ENCODE measurements around the gene CARD10. TPM values are rescaled to one million over a fixed set of nuclear protein-coding genes. Genes with fewer than 3 reads are reported as not detected.
"Not testable (repeated sequence)": the region's sequence is repeated elsewhere in the genome, so short reads cannot be mapped to it uniquely, and the experiment has no call there.

Gene CARD10
- total RNA-seq, 1 donor from 2014 or later = 47.9 TPM

DNA sequence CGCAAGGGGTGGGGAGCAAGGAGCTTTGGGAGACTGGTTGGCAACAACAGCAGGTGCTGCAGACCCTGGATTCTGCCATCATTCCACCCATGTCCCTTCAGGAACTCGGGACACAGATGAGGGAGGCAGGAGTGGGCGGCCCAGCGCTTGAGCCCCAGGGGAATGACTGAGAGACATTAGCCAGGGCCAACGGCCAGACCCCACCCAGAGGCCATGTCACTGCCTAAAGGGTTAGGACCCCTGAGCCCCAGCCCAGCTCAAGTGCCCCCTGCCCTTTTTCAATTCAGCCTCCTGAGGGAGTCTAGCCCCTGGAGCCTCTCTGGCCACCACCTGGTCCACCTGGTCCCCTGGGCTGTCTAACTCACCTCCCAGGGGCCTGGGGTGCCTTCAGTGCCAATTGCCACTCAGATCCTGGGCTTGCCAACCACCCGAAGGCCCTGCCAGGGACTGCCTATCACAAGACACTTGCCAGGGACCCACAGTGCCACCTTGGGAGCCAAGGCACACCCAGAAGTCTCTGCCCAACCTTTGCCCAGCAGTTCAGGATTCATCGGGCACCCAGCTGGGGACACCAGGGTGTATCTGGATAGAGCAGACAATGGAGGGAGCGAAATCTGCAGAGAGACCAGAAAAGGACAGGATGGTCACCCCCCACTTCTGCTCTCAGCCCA lies 49.7 kb downstream of the CARD10 start:
- DNase-seq (ENCODE audit: low read depth in 2 of 2) = no peak

DNA sequence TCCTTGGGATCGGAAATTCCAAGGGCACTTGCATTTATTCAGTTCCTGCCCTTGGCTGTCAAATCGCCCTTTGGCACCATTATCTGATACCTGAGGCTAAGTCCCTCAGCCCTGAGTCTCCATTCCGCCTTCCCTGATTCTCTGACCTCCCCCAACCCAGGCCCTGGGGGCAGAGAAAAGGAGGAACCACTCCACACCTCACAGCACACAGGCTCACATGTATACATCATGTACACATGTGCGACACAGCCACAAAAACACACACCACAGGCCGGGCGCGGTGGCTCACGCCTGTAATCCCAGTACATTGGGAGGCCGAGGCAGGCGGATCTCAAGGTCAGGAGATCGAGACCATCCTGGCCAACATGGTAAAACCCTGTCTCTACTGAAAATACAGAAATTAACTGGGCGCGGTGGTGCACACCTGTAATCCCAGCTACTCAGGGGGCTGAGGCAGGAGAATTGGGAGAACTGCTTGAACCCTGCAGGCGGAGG lies 51.0 kb downstream of the CARD10 start:
- not testable (repeated sequence) for DNase-seq (ENCODE audit: low read depth in 2 of 2)

DNA sequence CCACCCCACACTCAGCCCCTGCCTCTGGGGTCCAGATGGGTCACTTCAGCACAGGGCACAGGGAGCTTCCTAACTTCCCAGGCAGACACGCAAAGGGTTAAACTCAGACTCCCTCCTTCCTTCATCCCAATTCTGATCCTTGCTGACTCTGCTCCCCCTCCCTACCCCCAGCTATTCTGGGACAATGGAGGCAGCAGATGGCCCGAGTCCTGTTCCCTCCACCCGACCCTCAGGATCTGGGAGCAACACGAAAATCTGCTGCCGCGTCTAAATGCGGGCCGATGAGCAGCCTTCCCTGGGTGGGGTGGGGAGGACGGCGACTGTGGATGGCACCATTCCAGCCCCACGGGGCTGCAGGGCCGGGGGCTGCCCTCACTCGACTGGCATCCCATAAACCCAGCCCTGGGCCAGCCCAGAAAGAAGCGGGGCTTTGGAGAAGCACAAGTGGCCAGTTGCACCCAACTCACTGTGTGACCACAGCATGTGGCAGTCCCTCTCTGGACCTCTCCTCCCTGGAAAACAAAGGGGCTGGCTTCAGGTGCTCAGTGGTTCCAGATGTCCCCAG lies 51.7 kb downstream of the CARD10 start:
- DNase-seq (ENCODE audit: low read depth in 2 of 2) = no peak

DNA sequence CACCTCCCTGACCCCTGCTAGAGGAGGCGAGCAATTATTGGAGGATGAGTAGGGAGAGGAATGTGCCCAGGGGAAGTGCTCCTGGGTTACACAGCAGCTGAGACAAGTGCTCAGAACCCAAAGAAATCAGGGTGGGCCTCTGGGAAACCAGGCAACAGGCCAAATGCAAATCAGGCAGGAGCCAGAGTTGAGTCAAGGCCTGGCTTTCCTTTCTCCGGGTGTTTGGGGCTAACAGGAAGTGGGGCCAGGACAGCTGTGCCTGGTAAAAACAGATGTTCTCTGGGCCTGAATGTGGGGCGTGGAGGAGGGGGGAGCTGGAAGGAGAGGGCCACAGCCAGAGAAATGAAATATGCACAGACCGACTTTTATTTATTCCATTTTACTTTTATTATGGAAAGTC lies 55.0 kb downstream of the CARD10 start:
- DNase-seq (ENCODE audit: low read depth in 2 of 2) = peak in 1 of 2 donors; percentile 44

DNA sequence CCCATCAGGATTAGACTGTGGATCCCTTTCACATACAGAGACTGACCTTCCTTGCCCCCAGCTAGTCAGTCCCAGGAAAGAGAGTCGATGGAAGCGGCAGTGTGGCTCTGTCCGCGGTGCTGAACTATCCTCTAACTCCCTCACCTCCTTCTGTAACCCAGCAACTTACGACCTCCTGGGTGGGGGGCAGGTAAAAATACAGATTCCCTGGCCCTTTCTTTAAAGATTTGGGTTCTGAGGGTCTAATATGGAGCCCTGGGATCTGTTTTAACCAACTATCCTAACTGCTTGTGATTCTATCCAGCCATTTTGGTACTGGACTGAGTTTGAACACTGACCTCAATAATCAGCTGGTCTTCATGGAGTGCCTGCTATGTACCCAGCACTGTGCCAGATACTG lies 56.2 kb downstream of the CARD10 start:
- peak in 1 of 2 donors; percentile 41 for DNase-seq (ENCODE audit: low read depth in 2 of 2)

DNA sequence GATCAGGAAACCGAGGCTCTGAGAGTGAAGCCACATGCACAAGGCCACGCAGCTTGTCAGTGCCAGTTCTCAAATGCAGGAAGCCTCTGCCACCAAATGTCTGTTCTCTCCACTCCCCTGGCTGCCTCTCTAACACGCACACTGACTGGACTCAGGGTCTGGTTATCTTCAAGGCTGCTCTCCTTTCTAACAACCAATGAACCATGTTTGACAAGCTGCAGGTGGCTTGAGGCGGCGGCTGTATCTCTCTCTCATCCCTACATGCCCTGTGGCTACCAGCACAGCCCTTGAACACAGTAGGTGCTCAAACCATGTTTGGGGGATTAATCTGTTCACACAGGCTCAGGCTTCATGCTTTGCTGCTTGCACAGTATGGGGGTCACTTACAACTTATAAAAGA lies 56.8 kb downstream of the CARD10 start:
- no peak for DNase-seq (ENCODE audit: low read depth in 2 of 2)

DNA sequence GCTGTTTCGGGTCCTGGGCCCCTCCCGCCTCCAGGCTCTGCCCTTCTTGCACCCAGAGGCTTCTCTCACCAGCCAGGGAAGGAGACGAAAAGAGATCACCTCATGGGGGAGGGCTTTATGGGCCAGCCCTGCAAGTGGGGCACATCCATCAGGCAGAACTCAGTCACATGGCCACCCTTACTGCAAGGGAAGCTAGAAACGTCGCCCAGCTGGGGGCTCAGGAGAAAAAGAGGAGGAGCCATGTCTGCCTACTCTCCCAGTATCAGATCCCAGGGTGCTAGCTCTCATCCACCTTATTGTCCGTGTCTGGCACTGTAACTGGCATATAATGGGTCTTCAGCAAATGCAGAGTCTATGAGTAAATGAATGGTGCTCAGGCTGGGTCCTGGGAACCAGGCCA lies 57.3 kb downstream of the CARD10 start:
- no peak for DNase-seq (ENCODE audit: low read depth in 2 of 2)

DNA sequence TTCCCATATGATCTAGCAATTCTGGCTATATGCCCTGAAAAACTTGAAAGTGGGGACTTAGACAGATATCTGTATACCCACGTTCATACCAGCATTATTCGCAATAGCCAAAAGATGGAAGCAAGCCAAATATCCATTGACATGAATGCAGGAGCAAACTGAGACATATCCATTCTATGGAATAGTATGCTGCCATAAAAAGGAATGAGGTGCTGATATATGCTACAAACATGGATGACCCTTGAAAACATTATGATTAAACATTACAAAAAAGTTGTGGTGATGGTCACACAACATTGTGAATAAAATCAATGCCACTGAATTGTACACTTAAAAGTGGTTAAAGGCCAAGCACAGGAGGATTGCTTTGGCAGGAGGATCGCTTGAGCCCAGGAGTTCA lies 58.5 kb downstream of the CARD10 start:
- DNase-seq (ENCODE audit: low read depth in 2 of 2) = no peak

DNA sequence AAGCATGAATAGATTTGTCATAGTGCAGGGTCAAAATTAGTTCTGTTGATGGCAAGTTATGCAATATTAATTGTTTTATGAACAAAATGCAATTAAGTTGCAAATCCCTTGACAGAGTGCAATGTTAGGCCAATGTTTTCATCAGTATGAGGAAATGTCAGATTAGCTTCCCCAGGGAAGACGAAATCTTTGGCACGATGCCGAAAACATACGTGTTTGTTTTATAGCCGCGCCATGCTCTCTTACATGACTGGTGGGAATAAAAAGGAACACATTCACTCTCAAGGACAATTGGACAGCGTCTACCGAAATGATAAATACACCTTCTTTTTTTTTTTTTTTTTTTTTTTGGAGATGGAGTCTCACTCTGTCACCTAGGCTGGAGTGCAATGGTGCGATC lies 60.0 kb downstream of the CARD10 start:
- no peak for DNase-seq (ENCODE audit: low read depth in 2 of 2)

DNA sequence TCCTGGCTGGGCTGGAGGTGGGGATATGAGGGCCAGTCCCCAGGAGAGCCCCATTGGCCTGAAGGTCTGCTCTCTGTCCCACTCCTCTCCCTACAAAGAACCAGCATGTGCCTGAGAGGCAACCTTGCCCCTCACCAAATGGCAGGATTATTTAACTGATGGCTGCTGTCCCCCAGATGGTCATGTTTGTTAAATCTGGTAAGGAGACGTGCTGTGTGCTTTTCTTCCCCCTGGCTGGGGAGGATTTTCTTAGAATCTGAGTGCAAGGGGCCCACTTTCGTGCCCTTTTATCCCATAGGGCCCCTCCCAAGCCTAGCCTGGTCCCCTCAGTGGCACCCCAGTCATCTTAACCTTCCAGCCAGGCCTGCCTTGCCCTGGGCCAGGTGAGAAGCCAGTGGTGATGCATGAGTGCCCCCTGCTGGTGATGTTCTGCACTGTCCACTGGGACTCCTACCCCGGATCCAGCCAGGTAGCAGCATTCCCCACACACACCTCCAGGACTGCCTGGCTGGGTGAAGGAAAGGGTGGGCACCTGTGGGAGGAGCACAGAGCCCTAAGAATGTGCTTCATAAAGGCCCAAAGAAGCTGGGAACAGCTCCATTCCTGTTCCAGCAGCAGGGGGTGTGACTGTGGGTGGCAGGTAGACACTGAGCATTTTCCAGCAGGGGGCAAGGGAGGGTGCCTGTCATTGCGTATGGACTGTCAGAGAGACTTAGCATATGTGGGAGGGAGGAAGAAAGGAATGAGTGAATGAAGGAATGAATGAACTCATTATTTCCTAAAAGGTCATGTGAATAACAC lies 61.9 kb downstream of the CARD10 start:
- DNase-seq (ENCODE audit: low read depth in 2 of 2) = peak in 1 of 2 donors; percentile 63

DNA sequence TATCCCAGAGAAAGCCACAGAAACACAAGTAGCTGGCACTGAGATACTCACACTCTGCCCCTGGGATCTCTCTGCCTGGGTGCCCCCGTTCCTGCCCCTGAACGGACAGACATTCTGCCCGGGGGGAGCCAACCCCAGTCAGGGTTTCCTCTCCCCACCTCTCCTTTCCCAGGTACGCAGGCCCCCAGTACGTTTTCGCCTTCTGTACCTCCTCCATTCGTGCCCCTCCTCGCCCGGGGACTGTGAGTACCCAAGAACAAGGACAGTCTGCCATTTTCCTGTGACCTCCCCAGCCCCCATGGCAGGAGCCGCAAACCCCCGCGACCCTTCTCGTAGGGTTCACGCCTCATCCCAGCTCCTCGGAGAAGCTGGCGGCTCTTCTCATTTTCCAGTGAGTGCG lies 62.9 kb downstream of the CARD10 start:
- no peak for DNase-seq (ENCODE audit: low read depth in 2 of 2)

DNA sequence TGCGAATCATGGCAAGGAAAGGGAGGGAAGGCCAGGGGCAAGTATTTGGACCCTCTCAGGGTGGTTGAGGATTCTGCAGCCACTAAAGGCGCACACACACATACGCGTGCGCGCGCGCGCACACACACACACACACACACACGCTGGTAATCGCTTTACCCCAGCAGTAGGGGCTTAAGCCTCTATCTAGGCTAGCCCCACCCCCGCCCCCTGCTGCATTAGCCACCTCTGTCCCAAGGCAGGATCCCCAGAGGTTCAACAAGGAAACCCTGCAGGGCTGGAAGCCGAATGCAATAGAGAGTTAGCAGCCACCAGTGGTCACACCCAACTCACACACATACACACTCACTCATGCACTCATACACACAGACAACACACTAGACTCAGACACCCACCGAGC lies 63.3 kb downstream of the CARD10 start:
- DNase-seq (ENCODE audit: low read depth in 2 of 2) = peak in 1 of 2 donors; percentile 10

DNA sequence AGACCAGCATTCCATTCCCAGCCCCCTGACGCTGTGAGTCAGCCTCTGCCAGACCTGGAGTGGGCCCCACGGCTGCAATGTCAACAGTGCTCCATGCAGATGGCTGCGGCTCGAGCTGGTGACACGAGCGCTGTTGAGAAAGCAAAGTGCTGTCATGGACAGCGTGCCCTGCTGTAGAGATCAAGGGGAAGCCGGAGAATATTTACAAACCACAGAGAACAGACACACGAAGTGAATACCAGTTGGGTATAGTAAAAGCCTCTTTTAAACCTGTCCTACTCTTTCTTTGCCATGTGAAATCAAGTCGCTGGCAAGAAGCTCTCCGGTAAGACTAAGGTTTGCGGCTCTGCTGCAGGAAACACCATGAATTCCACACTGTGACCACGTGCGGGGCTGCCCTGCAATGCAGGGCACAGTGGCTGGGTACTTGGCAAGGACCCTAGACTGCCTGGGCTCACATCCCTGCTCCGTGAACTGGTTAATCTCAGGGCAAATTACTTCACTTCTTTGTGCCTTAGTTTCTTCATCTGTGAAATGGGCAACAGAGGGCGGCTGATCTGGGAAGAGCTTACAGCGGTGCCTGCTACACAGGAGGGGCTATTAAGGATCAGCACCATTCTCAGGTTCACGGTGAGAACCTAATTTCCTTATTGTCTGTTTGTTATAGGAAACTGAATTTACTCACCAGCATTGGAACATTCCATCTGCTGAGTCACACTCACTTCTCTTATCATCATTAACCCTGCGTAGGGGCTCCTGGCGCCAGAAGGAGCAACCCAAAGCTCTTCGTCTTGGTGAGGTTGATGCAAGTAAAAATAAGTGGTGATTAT lies 64.1 kb downstream of the CARD10 start:
- peak in 1 of 2 donors; percentile 84 for DNase-seq (ENCODE audit: low read depth in 2 of 2)

DNA sequence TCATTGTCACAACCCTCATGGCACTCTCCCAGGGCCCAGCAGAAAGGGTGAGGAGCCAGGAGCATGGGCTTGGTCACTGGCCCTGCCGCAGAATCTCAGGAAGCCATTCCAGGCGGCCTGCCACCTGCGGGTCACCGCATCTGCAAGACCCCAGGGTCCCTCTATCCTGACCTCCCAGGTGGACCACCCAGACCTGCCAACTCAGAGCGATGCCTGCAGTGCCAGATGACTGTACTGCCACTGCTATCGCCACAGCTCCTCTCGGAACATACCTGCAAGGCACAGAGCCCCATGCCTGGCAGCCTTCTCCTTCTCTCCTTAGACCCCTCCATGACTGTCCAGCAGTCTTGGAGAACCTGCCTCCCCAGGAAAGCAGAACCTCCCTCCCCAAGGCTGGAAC lies 65.5 kb downstream of the CARD10 start:
- no peak for DNase-seq (ENCODE audit: low read depth in 2 of 2)

DNA sequence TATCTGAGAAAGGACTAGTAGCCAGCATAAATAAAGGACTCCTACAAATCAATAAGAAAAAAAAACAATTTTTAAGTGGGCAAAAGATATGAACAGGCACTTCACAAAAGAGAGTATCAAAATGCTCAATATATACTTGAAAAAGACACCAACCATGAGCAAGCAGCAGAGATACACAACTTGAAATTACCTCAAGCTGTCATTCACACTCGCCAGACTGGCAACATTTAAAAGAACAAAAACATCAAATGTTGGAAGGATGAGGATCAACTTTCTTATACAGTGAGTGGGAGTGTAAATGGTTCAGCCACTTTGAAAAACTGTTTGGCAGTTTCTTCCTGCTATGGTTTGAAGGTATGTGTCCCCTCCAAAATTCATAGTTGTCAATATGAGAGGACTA lies 68.0 kb downstream of the CARD10 start:
- DNase-seq (ENCODE audit: low read depth in 2 of 2) = no peak

DNA sequence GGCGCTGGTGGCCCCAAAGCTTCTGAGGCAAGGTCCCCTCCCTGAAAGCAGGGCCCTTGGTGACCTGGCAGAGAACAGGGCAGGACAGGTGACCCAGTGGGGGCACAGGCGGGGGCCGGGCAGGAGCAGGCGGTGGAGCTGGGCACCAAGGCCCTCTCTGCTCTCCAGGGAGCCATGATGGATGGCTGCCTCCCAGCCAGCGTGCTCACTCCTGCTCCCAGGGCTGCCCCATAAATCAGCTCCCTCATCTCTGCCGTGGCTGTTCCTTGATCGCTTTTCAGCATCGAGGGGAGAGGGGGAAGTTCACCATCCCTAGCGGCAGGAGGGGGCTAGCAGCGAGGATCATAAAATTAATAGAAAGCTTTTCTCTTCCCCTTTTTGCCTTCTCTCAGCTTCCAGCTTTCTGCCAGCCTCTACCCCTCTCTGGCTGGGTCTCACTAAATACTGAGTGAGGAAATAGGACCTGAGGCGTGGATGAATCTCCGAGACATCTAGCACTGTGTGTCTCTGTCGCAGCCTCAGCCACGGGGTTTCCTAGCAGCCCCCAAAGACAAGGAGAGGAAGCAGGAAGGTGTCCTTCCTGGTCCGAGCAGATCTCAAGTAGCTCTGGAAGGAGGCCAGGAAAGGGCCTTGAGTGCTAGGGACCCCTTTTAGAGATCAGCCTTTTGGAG lies 69.7 kb downstream of the CARD10 start:
- DNase-seq (ENCODE audit: low read depth in 2 of 2) = no peak

DNA sequence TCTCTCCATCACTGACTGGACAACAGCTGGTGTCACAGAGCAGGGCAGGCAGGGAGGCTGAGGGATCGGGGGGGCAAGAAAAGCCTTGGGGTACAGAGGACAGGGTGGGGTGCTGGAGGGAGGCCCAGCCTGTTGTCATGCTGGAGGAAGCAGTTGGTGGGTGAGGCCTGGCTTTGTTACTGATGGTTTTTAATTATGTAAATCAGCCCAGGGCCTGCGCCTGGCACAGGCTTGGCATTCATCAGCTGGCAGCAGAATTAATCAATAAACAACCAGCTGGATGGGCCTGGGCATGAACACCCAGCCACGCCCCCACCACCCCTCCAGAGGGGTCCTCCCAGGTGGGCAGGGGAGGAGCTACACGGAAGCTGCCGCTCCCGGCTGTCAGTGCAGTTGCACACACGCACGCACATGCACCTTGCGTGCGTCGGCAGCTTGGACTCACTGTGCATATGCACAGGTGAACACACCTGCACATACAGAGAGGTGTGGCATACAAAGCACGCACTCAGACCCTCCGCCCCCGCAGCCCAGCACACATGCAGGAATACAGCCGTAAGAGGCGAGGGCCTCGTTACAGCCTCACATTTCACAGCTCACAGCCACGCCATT lies 70.6 kb downstream of the CARD10 start:
- DNase-seq (ENCODE audit: low read depth in 2 of 2) = no peak

DNA sequence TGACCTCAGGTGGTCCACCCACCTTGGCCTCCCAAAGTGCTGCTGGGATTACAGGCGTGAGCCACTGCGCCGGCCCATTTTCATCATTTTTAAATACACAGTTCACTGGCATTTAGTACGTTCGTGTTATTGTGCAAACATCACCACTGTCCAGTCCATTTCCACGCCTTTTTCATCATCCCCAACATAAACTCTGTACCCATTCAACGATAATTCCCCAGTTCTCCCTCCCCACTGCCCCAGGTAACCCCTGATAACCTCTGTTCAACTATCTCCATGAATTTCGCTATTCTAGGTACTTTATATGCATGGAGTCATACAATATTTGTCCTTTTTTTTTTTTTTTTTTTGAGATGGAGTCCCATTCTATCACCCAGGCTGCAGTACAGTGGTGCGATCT lies 73.7 kb downstream of the CARD10 start:
- DNase-seq (ENCODE audit: low read depth in 2 of 2) = no peak

DNA sequence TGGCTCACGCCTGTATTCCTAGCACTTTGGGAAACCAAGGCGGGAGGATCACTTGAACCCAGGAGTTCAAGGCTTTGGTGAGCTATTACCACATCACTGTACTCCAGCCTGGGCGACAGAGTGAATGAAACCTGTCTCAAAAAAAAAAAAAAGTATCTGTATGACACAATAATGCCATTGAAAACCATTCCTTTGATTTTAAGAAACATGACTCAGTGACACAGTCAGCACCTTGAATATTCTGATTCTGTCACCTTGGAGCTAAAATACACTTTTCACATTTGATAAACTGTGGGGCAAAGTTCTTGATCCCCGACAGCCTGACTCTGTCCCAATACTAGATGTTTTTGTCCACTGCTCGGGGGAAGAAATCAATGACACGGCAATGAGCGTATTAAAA lies 75.2 kb downstream of the CARD10 start:
- no peak for DNase-seq (ENCODE audit: low read depth in 2 of 2)

DNA sequence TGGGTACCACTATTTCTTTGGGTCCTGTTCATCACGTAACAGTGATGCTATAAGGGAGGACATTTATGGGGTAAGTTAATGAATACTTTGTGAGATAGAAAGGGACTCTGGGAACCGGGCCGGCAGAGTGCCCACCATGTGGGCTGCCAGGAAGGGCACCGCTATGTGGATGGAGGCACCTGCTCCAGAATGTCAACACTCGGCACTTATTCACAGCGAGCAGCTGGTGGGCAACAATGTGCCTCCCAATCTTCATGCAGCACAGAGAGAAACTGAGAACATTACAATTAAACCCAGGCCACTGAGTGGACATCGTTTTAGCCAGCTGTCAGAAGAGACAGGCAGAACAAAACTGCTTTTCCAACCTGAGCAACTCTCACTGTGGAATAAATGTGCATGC lies 76.1 kb downstream of the CARD10 start:
- DNase-seq (ENCODE audit: low read depth in 2 of 2) = no peak

DNA sequence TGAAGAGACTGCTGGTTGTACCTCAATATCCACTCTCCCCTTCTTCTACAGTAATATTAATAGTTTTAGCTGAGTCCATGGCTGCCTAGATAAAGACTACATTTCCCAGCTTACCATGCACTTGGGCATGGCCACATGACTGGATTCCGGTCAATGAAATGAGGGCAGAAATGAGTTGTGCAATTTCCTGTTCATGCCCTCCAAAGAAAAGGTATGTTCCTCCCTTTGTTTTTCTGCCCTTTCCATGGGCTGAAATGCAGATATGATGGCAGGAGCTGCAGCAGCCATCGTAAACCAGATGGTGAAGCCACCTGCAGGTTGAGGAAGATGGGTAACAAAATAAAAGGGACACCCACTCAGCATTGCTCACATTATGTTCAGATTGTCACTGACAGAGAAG lies 76.7 kb downstream of the CARD10 start:
- DNase-seq (ENCODE audit: low read depth in 2 of 2) = peak in 1 of 2 donors; percentile 28
